ENCODE measurements around the gene TNFRSF9. TPM values are rescaled to one million over a fixed set of nuclear protein-coding genes. Genes with fewer than 3 reads are reported as not detected.
"Not testable (repeated sequence)": the region's sequence is repeated elsewhere in the genome, so short reads cannot be mapped to it uniquely, and the experiment has no call there.

The TNFRSF9 gene
- total RNA-seq, 4 donors from 2014 or later = 0.15 to 0.19 TPM; not detected in 2

DNA sequence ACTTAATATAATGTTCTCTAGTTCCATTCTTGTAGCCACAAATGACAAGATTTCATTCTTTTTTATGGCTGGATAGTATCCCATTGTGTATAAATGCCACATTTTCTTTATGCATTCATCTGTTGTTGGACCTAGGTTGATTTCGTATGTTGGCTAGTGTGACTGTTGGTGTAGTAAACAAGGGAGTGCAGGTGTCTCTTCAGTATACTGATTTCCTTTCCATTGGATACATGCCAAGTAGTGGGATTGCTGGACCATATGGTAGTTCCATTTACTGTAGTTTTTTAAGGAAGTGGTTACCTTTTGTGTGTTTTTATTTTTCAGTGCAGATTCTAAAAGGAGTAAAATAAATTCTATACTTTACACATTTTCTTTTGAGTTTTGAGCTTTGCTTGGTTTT is 26.6 kb upstream of the TNFRSF9 start:
- H3K4me3 ChIP-seq = no peak overlapping the region
- intact Hi-C loops (cut with DNase I) = no loop called here
- 57 to 61% methylated on average over 1 of the region's 1 CpG for WGBS, 2 donors

DNA sequence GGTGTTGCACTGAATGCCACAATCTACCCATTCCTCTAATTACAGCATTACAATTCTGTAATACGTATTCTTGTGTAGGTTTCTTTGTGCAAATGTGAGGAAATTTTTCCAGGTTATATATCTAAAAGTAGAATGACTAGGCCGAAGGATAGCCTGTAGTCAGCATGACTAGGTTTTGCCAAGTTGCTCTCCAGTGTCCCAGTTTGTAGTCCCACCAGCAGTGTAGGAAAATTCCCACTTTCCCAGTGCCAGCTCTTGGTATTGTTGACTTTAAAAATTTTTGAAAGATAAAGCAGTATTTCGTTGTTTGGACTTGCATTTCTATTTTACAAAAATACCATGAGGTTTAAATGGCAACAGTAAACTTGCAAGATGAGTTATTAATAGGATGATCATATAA is 23.8 kb upstream of the TNFRSF9 start:
- 71 to 81% methylated on average over 3 of the region's 3 CpGs for WGBS, 2 donors
- no peak for DNase-seq
- peaks cover 0 to 66% (median 26%) of the 10 kb centered on the region in 3 donors for H3K36me3 ChIP-seq
- H3K4me3 ChIP-seq = no peak overlapping the region
- H3K27ac ChIP-seq = no peak overlapping the region
- TF ChIP-seq CTCF (IDR thresholded peaks at IDR 0.05) (no peak), POLR2A (IDR thresholded peaks at IDR 0.05) (no peak)
- H3K4me1 ChIP-seq = peaks cover 7 to 57% (median 16%) of the 10 kb centered on the region in 3 donors
- intact Hi-C loops (cut with DNase I) = no loop called here
- no peaks in the 10 kb centered on the region for H3K27me3 ChIP-seq
- no peaks in the 10 kb centered on the region for H3K9me3 ChIP-seq

More for the DNA sequence above, 26.6 kb upstream of the TNFRSF9 start:
- TF ChIP-seq CTCF (IDR thresholded peaks at IDR 0.05) (no peak), POLR2A (IDR thresholded peaks at IDR 0.05) (no peak)
- Histone ChIP-seq H3K9me3 (no peaks in the 10 kb centered on the region), H3K4me1 (peaks cover 2 to 45% (median 9%) of the 10 kb centered on the region in 3 donors), H3K36me3 (peaks cover 17 to 93% (median 53%) of the 10 kb centered on the region in 3 donors), H3K27ac (no peak overlapping the region), H3K27me3 (no peaks in the 10 kb centered on the region)
- DNase-seq = no peak

DNA sequence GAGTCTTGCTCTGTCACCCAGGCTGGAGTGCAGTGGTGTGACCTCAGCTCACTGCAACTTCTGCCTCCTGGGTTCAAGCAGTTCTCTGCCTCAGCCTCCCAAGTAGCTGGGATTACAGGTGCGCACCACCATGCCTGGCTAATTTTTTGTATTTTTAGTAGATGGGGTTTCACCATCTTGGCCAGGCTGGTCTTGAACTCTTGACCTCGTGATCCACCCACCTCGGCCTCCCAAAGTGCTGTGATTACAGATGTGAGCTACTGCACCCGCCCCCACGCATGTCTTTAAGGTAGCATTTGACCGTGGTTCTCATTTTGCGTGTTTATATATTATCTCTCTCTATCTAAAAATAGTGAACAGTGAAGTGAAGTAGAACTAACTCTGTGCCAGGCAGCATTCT is 23.2 kb upstream of the TNFRSF9 start:
- H3K27me3 ChIP-seq; intact Hi-C loops (cut with DNase I); H3K27ac ChIP-seq; H3K9me3 ChIP-seq; DNase-seq; H3K4me3 ChIP-seq: not testable (repeated sequence)
- 74 to 93% methylated on average over 7 of the region's 7 CpGs for WGBS, 2 donors
- peaks cover 7 to 57% (median 16%) of the 10 kb centered on the region in 3 donors for H3K4me1 ChIP-seq
- peaks cover 0 to 59% (median 20%) of the 10 kb centered on the region in 3 donors for H3K36me3 ChIP-seq

- DNase-seq; intact Hi-C loops (cut with DNase I); H3K4me3 ChIP-seq; H3K27me3 ChIP-seq; H3K27ac ChIP-seq; H3K9me3 ChIP-seq: not testable (repeated sequence)
- Histone ChIP-seq H3K4me1 (peaks cover 7 to 57% (median 16%) of the 10 kb centered on the region in 3 donors), H3K36me3 (peaks cover 0 to 55% (median 15%) of the 10 kb centered on the region in 3 donors)
- WGBS, 2 donors = 91 to 98% methylated on average over 10 to 12 of the region's 12 CpGs
These were observed 22.7 kb upstream of the TNFRSF9 start for GRCh38 chr1:7963378-7963730.

- H3K27me3 ChIP-seq = no peaks in the 10 kb centered on the region
- no peaks in the 10 kb centered on the region for H3K9me3 ChIP-seq
- intact Hi-C loops (cut with DNase I) = no loop called here
- H3K27ac ChIP-seq = peak overlapping the region in 2 of 4 donors; percentile 96
- H3K4me3 ChIP-seq = peak overlapping the region; percentile 74 to 98 (median 88)
- no peak for TF ChIP-seq CTCF (IDR thresholded peaks at IDR 0.05)
- H3K36me3 ChIP-seq = peaks cover 0 to 50% (median 15%) of the 10 kb centered on the region in 3 donors
- WGBS, 2 donors = 77 to 81% methylated on average over 11 of the region's 11 CpGs
- DNase-seq = no peak
- peaks cover 7 to 57% (median 16%) of the 10 kb centered on the region in 3 donors for H3K4me1 ChIP-seq
These were observed 22.2 kb upstream of the TNFRSF9 start for GRCh38 chr1:7962636-7963377.

- Histone ChIP-seq H3K4me3 (peak overlapping the region; percentile 74 to 98 (median 88)), H3K27ac (peak overlapping the region; percentile 94 to 98 (median 96)), H3K4me1 (peaks cover 7 to 51% (median 16%) of the 10 kb centered on the region in 3 donors), H3K36me3 (peaks cover 0 to 42% (median 15%) of the 10 kb centered on the region in 3 donors), H3K27me3 (no peaks in the 10 kb centered on the region), H3K9me3 (no peaks in the 10 kb centered on the region)
- intact Hi-C loops (cut with DNase I) = no loop called here
- no peak for TF ChIP-seq CTCF (IDR thresholded peaks at IDR 0.05)
- TF ChIP-seq POLR2A (IDR thresholded peaks at IDR 0.05) = no peak
- DNase-seq = no peak
- WGBS, 2 donors = 0 to 1% methylated on average over 3 to 7 of the region's 10 CpGs
These were observed 21.3 kb upstream of the TNFRSF9 start for GRCh38 chr1:7962014-7962335.

All from esophagus squamous epithelium (tissue), 5 donors.